Motor neuron (in vitro differentiated cells): ENCODE measurements around the gene MANBA. TPM values are rescaled to one million over a fixed set of nuclear protein-coding genes. Genes with fewer than 3 reads are reported as not detected.
"Not testable (repeated sequence)": the region's sequence is repeated elsewhere in the genome, so short reads cannot be mapped to it uniquely, and the experiment has no call there.

Experiments used
- ATAC-seq, 8 experiments: fragments of 200-7000 bp; cut with Tn5 transposase; replicated peaks in 6 of 8; 2 replicates each; pipeline ENCODE4 v1.8.0; 2021; ENCODE audit warnings: mild to moderate bottlenecking in 8 of 8, moderate library complexity in 8 of 8
- H3K27ac ChIP-seq, 2 donors: fragments of 250-450 bp; sonication (Bioruptor Pico); 2 replicates each; pipeline ENCODE4 v1.9.0; 2021; ENCODE audit warnings: antibody characterized with exemption in 2 of 2, mild to moderate bottlenecking in 2 of 2, moderate library complexity in 1 of 2
- H3K4me1 ChIP-seq, 2 donors: fragments of 250-450 bp; sonication (Bioruptor Pico); replicated peaks in 1 of 2; 2 replicates each; pipeline ENCODE4 v1.6.1; 2021; ENCODE audit warnings: antibody characterized with exemption in 2 of 2, mild to moderate bottlenecking in 2 of 2, moderate library complexity in 1 of 2
- H3K4me3 ChIP-seq, 5 donors: fragments of 250-450 bp; sonication (Bioruptor Pico); 2 replicates each; pipeline ENCODE4 v1.9.0; 2021; ENCODE audit warnings: antibody characterized with exemption in 5 of 5, mild to moderate bottlenecking in 5 of 5, moderate library complexity in 4 of 5
- WGBS, 10 experiments: fragments of 450-650 bp; shearing (Covaris generic); methylation state at CpG; one replicate each; pipeline ENCODE4 v1.0.0; 2022; 5-methylcytosine and 5-hydroxymethylcytosine counted together
- in situ Hi-C, 9 experiments: fragments of 400-800 bp; cut with MboI; loops; one replicate each; pipeline ENCODE4 v1.15.0; 2021; ENCODE audit warnings: low sequenced_read_pairs in 9 of 9, low pct_unique_long_range_greater_than_20kb in 2 of 9; ENCODE audit not compliant: unreplicated experiment in 9 of 9
- total RNA-seq, 8 experiments: library from RNA; unstranded; fragments of 300-600 nt; gene quantifications; 2 replicates each; pipeline versions ENCODE4 v1.2.3 to v1.2.4, GENCODE V29; 2022

MANBA gene
- total RNA-seq, 8 experiments from 2014 or later, result 8.9 to 39.1 (median 21.8) TPM

GRCh38 chr4:102709060-102709459 lies 51.7 kb downstream of the MANBA start:
- WGBS, 10 experiments, result 54 to 100% (median 100%) methylated on average over 1 of the region's 1 CpG; no CpG with 5 or more reads in 1 of the 10 experiments
- H3K4me1 ChIP-seq, H3K4me3 ChIP-seq, H3K27ac ChIP-seq, in situ Hi-C loops, ATAC-seq: not testable (repeated sequence)

DNA sequence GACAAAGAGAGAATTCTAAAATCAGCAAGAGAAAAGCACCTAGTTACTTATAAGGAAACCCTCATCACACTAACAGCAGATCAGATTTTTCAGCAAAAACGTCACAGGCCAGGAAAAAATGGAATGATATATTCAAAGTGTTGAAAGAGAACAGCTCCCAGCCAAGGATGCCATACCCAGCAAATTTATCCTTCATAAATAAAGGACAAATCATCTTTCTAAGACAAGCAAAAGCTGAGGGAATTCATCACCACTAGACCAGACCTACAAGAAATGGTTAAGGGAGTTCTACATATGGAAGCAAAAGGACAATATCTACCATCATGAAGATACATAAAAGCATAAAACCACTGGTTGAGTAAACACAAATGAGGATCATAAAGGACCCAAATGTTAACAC lies 53.6 kb downstream of the MANBA start:
- no peak overlapping the region for H3K27ac ChIP-seq
- ATAC-seq, result no peak
- WGBS, 10 experiments, result 40 to 100% (median 83%) methylated on average over 1 of the region's 1 CpG; no CpG with 5 or more reads in 3 of the 10 experiments
- H3K4me1 ChIP-seq, result no peaks in the 10 kb centered on the region
- H3K4me3 ChIP-seq, result no peak overlapping the region
- in situ Hi-C loops, result no loop called here

GRCh38 chr4:102705391-102705935 lies 55.3 kb downstream of the MANBA start:
- 100% methylated on average over 1 of the region's 1 CpG; no CpG with 5 or more reads in 9 of the 10 experiments for WGBS, 10 experiments
- Histone ChIP-seq H3K4me3 (no peak overlapping the region), H3K27ac (no peak overlapping the region), H3K4me1 (no peaks in the 10 kb centered on the region)
- no peak for ATAC-seq
- in situ Hi-C loops, result no loop called here

DNA sequence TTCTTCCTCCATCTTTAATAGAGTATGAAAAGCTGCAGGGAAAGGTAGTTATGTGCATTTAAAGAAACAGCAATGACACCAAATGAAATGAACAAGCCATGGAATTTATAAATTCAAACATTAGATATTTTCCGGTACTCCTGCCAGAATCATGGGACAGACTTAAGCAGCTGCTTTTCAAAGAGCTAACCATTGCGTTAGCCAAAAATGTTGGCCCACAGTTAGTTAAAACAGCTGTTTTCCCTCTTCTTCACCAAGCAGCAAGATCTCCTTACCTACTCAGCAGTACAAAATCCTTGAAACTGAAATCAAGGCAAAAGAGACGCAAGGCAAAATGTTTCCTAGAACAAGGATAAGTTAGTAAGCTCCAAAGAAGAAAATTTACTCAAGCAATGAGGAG lies 64.0 kb downstream of the MANBA start:
- WGBS, 10 experiments, result 0 to 97% (median 82%) methylated on average over 2 to 3 of the region's 3 CpGs; no CpG with 5 or more reads in 2 of the 10 experiments
- Histone ChIP-seq H3K4me1 (no peaks in the 10 kb centered on the region), H3K27ac (no peak overlapping the region), H3K4me3 (no peak overlapping the region)
- in situ Hi-C loops, result no loop called here
- no peak for ATAC-seq

GRCh38 chr4:102694791-102695190 lies 66.0 kb downstream of the MANBA start:
- no peak for ATAC-seq
- in situ Hi-C loops, result no loop called here
- H3K27ac ChIP-seq, result no peak overlapping the region
- 40 to 100% (median 75%) methylated on average over 1 to 3 of the region's 3 CpGs; no CpG with 5 or more reads in 1 of the 10 experiments for WGBS, 10 experiments
- no peak overlapping the region for H3K4me3 ChIP-seq
- no peaks in the 10 kb centered on the region for H3K4me1 ChIP-seq

DNA sequence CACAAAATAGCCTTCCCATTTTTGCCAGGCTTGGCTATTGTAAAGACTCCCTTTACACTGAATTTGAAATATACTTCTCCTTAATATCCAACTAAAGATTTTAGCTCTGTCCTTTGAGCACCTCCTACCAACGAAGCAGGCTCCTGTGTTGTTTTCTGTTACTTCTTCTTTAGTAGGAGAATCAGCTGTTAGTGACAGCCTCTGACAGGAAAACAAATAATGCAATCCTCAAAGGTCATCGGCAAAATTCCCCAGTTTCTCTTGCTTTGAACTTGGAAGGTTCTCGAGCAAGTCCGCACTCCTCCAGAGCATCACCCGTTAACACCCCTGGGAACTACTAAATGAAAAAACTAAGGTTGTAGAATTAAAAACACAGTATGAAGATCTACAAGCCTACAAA lies 66.9 kb downstream of the MANBA start:
- no peaks in the 10 kb centered on the region for H3K4me1 ChIP-seq
- 80 to 100% (median 96%) methylated on average over 1 to 5 of the region's 5 CpGs; no CpG with 5 or more reads in 1 of the 10 experiments for WGBS, 10 experiments
- no peak for ATAC-seq
- no peak overlapping the region for H3K27ac ChIP-seq
- no peak overlapping the region for H3K4me3 ChIP-seq
- in situ Hi-C loops, result no loop called here

DNA sequence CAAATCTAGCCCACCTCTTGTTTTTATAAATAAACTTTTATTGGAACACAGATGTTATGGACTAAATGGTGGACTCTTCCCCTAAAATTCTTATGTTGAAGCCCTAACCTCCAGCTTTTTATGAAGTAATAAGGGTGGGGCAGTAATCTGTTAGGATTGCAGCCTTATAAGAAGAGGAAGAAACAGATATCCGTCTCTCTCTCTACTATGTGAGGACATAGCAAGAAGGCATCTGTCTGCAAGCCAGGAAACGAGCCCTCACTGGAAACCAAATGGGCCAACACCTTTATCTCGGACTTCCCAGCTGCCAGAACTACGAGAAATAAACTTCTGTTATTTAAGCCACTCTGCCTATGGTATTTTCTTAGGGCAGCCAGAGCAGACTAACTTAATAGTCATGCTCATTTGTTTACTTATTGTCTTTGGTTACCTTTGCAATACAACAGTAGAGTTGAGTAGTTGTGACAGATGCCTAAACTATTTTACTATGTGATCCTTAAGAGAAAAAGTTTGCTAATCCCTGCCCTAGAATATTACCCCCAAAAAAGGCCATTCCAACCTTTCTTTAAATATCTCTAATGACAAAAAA lies 67.4 kb downstream of the MANBA start:
- WGBS, 10 experiments, result 0 to 100% (median 92%) methylated on average over 1 to 4 of the region's 4 CpGs; no CpG with 5 or more reads in 2 of the 10 experiments
- Histone ChIP-seq H3K27ac (no peak overlapping the region), H3K4me1 (no peaks in the 10 kb centered on the region), H3K4me3 (no peak overlapping the region)
- ATAC-seq, result no peak
- in situ Hi-C loops, result no loop called here

DNA sequence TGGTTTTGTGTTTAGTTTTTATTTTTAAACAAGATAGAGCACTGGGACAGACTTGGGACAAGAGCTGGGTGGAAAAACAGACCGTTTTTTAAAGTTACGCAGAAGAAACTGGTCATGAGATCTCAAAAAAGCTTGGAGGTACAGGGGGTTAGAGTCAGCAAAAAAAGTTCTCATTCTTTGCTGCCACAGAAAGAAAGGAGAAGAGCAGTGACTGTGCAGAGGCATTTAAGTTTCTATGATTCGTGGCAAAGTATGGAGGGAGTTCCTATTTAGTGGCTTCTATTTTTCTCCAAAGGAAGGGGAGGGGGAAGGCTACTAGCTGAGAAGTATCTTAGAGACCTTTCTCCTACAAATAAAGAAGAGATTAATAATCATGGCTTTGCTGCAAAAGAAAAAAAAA lies 68.3 kb downstream of the MANBA start:
- Histone ChIP-seq H3K4me3 (no peak overlapping the region), H3K4me1 (no peaks in the 10 kb centered on the region), H3K27ac (no peak overlapping the region)
- in situ Hi-C loops, result no loop called here
- 20 to 100% (median 91%) methylated on average over 1 to 3 of the region's 3 CpGs for WGBS, 10 experiments
- ATAC-seq, result no peak

GRCh38 chr4:102687982-102688433 lies 72.8 kb downstream of the MANBA start:
- H3K4me3 ChIP-seq, result no peak overlapping the region
- no peaks in the 10 kb centered on the region for H3K4me1 ChIP-seq
- H3K27ac ChIP-seq, result no peak overlapping the region
- ATAC-seq, result peak in 2 of 8 experiments; percentile 52 to 61
- WGBS, 10 experiments, result 29 to 100% (median 85%) methylated on average over 1 to 3 of the region's 7 CpGs; no CpG with 5 or more reads in 3 of the 10 experiments
- in situ Hi-C loops, result no loop called here

- in situ Hi-C loops, result no loop called here
- peak in 2 of 8 experiments; percentile 81 to 82 for ATAC-seq
- Histone ChIP-seq H3K27ac (no peak overlapping the region), H3K4me3 (no peak overlapping the region), H3K4me1 (no peaks in the 10 kb centered on the region)
- 54 to 100% (median 82%) methylated on average over 1 to 3 of the region's 4 CpGs for whole genome bisulfite sequencing, 10 experiments
These were observed 73.3 kb downstream of the MANBA start for GRCh38 chr4:102687373-102687981.

GRCh38 chr4:102685768-102686167 lies 75.0 kb downstream of the MANBA start:
- 56 to 100% (median 90%) methylated on average over 1 to 3 of the region's 3 CpGs; no CpG with 5 or more reads in 1 of the 10 experiments for WGBS, 10 experiments
- in situ Hi-C loops, result no loop called here
- H3K27ac ChIP-seq, result no peak overlapping the region
- no peak overlapping the region for H3K4me3 ChIP-seq
- ATAC-seq, result no peak
- H3K4me1 ChIP-seq, result no peaks in the 10 kb centered on the region

- H3K4me3 ChIP-seq, result no peak overlapping the region
- in situ Hi-C loops, result no loop called here
- no peak overlapping the region for H3K27ac ChIP-seq
- 0 to 100% (median 80%) methylated on average over 1 to 4 of the region's 4 CpGs; no CpG with 5 or more reads in 3 of the 10 experiments for WGBS, 10 experiments
- ATAC-seq, result peak in 3 of 8 experiments; percentile 30 to 83 (median 79)
- H3K4me1 ChIP-seq, result no peaks in the 10 kb centered on the region
These were observed 76.1 kb downstream of the MANBA start for GRCh38 chr4:102684610-102685052.

- peak in 1 of 8 experiments; percentile 25 for ATAC-seq
- in situ Hi-C loops, result no loop called here
These were observed 76.7 kb downstream of the MANBA start for GRCh38 chr4:102683881-102684609.

More at GRCh38 chr4:102683881-102684609, 76.7 kb downstream of the MANBA start:
- no peak overlapping the region for H3K27ac ChIP-seq
- WGBS, 10 experiments, result 25 to 100% (median 89%) methylated on average over 2 to 5 of the region's 5 CpGs
- no peaks in the 10 kb centered on the region for H3K4me1 ChIP-seq
- no peak overlapping the region for H3K4me3 ChIP-seq
